H1 (cell line): Measurements from ENCODE around the gene FOSL2. TPM values are rescaled to one million over a fixed set of nuclear protein-coding genes. Genes with fewer than 3 reads are reported as not detected.

Experiments used
- CTCF ChIA-PET: fragments of 300-600 bp; sonication (Branson Sonifier 250); formaldehyde crosslinking; loops from one replicate; lab custom pipeline; 2021; ENCODE audit not compliant: partially characterized antibody; lab: Charles Lee
- POLR2A ChIA-PET: fragments of 300-600 bp; sonication (Branson Sonifier 250); formaldehyde crosslinking; loops from one replicate; lab custom pipeline; 2021; ENCODE audit warnings: inconsistent platforms; ENCODE audit not compliant: partially characterized antibody; lab: Charles Lee
- DNase-seq, 2 experiments: peaks; one replicate each; pipeline versions ENCODE4 v3.0.0 to v3.0.0-alpha.2; 2010 to 2022; ENCODE audit warnings: low spot score in 2 of 2, low read depth in 1 of 2, mixed read lengths in 1 of 2
- FAIRE-seq: peaks from 2 replicates; lab custom pipeline; 2011; peaks lifted over from hg19 to GRCh38; lab: Jason Lieb, UNC
- H2AFZ ChIP-seq: 2 replicates; pipeline ENCODE4 v1.8.1; 2012; ENCODE audit warnings: low read length, inconsistent platforms
- H2AK5ac ChIP-seq: 2 replicates; pipeline ENCODE4 v1.6.1; 2013; ENCODE audit warnings: low read depth, low read length
- H2BK120ac ChIP-seq: replicated peaks from 2 replicates; pipeline ENCODE3; 2013; ENCODE audit warnings: low read depth, low read length, inconsistent platforms
- H2BK12ac ChIP-seq: 2 replicates; pipeline ENCODE4 v1.6.1; 2013; ENCODE audit warnings: low read depth, low read length
- H2BK15ac ChIP-seq: 2 replicates; pipeline ENCODE4 v1.6.1; 2013; ENCODE audit warnings: low read length
- H2BK20ac ChIP-seq: 2 replicates; pipeline ENCODE4 v1.6.1; 2013; ENCODE audit warnings: low read length
- H2BK5ac ChIP-seq: 2 replicates; pipeline ENCODE4 v1.6.1; 2013; ENCODE audit warnings: low read depth, low read length
- H3K14ac ChIP-seq: 2 replicates; pipeline ENCODE4 v1.6.1; 2013; ENCODE audit warnings: inconsistent platforms; ENCODE audit not compliant: insufficient read length
- H3K18ac ChIP-seq: 2 replicates; pipeline ENCODE4 v1.6.1; 2013; ENCODE audit warnings: low read length; ENCODE audit errors: extremely low read depth
- H3K23ac ChIP-seq: 2 replicates; pipeline ENCODE4 v1.6.1; 2013; ENCODE audit warnings: inconsistent platforms; ENCODE audit not compliant: insufficient read length
- H3K23me2 ChIP-seq: 2 replicates; pipeline ENCODE4 v1.6.1; 2013; ENCODE audit warnings: low read depth, low read length
- H3K27ac ChIP-seq: 2 replicates; pipeline ENCODE4 v1.6.1; 2011; ENCODE audit warnings: low read depth, low read length, inconsistent platforms
- H3K27me3 ChIP-seq, 4 experiments: replicated peaks in 1 of 4; 1 replicate in 1 of 4; 2 replicates in 3 of 4; pipeline versions ENCODE4 v1.6.1 to v1.8.1; 2011 to 2013; ENCODE audit warnings: low read length in 3 of 4, mild to moderate bottlenecking in 3 of 4, inconsistent platforms in 2 of 4, mixed read lengths in 2 of 4, moderate library complexity in 1 of 4; ENCODE audit not compliant: control insufficient read depth in 3 of 4, insufficient read depth in 3 of 4; ENCODE audit errors: extremely low read depth in 1 of 4
- H3K36me3 ChIP-seq, 4 experiments: 2 replicates each; pipeline versions ENCODE4 v1.6.1 to v1.8.1; 2011 to 2013; ENCODE audit warnings: mild to moderate bottlenecking in 4 of 4, low read length in 3 of 4, moderate library complexity in 2 of 4, control low read depth in 1 of 4, inconsistent platforms in 1 of 4; ENCODE audit not compliant: insufficient read depth in 4 of 4, control insufficient read depth in 2 of 4
- H3K4ac ChIP-seq: replicated peaks from 2 replicates; pipeline ENCODE3; 2013; ENCODE audit warnings: low read length, low read depth, mixed read lengths, inconsistent platforms; ENCODE audit not compliant: insufficient read length
- H3K4me1 ChIP-seq, 4 experiments: replicated peaks in 1 of 4; 1 replicate in 1 of 4; 2 replicates in 3 of 4; pipeline versions ENCODE4 v1.6.1 to v1.8.1; 2011 to 2013; ENCODE audit warnings: low read length in 3 of 4, inconsistent platforms in 2 of 4, mixed read lengths in 1 of 4; ENCODE audit not compliant: insufficient read depth in 4 of 4, control insufficient read depth in 3 of 4
- H3K4me2 ChIP-seq, 2 experiments: 2 replicates each; pipeline versions ENCODE4 v1.6.1 to v1.8.1; 2011 to 2013; ENCODE audit warnings: low read depth in 2 of 2, low read length in 2 of 2, control low read depth in 1 of 2, inconsistent platforms in 1 of 2, mild to moderate bottlenecking in 1 of 2; ENCODE audit not compliant: insufficient read depth in 1 of 2
- H3K4me3 ChIP-seq, 4 experiments: fragments of 200-600, 300-600 bp in 1 of 4; sonication (generic), shearing (Covaris generic), sonication (Bioruptor Twin) in 1 of 4; 2 replicates each; pipeline versions ENCODE4 v1.5.1 to v1.8.1; 2011 to 2016; ENCODE audit warnings: low read length in 4 of 4, low read depth in 3 of 4, control low read depth in 2 of 4, inconsistent platforms in 2 of 4, mild to moderate bottlenecking in 2 of 4, mixed read lengths in 1 of 4, moderate library complexity in 1 of 4; ENCODE audit not compliant: insufficient read depth in 2 of 4; ENCODE audit errors: extremely low read depth in 1 of 4
- H3K56ac ChIP-seq: replicated peaks from 2 replicates; pipeline ENCODE3; 2013; ENCODE audit warnings: low read depth, mild to moderate bottlenecking, mixed read lengths, low read length, inconsistent platforms; ENCODE audit not compliant: insufficient read length
- H3K79me1 ChIP-seq: 2 replicates; pipeline ENCODE4 v1.6.1; 2013; ENCODE audit warnings: low read depth, low read length, control low read depth
- H3K79me2 ChIP-seq, 2 experiments: 2 replicates each; pipeline versions ENCODE4 v1.6.1 to v1.8.1; 2012 to 2013; ENCODE audit warnings: low read length in 2 of 2, mild to moderate bottlenecking in 2 of 2, inconsistent platforms in 1 of 2; ENCODE audit not compliant: insufficient read depth in 2 of 2, control insufficient read depth in 1 of 2
- H3K9ac ChIP-seq, 4 experiments: replicated peaks in 1 of 4; 1 replicate in 1 of 4; 2 replicates in 3 of 4; pipeline versions ENCODE4 v1.6.1 to v1.8.1; 2011 to 2013; ENCODE audit warnings: low read depth in 3 of 4, low read length in 3 of 4, control low read depth in 2 of 4, mild to moderate bottlenecking in 2 of 4, moderate library complexity in 2 of 4, inconsistent platforms in 1 of 4; ENCODE audit errors: extremely low read depth in 1 of 4
- H3K9me3 ChIP-seq, 2 experiments: 2 replicates each; pipeline versions ENCODE4 v1.6.1 to v1.8.1; 2012 to 2013; ENCODE audit warnings: mild to moderate bottlenecking in 2 of 2, moderate library complexity in 2 of 2, control low read depth in 1 of 2, inconsistent platforms in 1 of 2, low read depth in 1 of 2, low read length in 1 of 2, mixed read lengths in 1 of 2; ENCODE audit not compliant: insufficient read depth in 2 of 2
- H4K20me1 ChIP-seq, 2 experiments: replicated peaks in 1 of 2; 2 replicates each; pipeline versions ENCODE3 to v1.8.1; 2011 to 2013; ENCODE audit warnings: inconsistent platforms in 2 of 2, low read length in 2 of 2, mild to moderate bottlenecking in 1 of 2; ENCODE audit not compliant: insufficient read depth in 2 of 2, control insufficient read depth in 1 of 2
- H4K5ac ChIP-seq: 2 replicates; pipeline ENCODE4 v1.6.1; 2013; ENCODE audit warnings: low read length, low read depth, mixed read lengths, inconsistent platforms; ENCODE audit not compliant: insufficient read length
- H4K8ac ChIP-seq: 2 replicates; pipeline ENCODE4 v1.8.0; 2013; ENCODE audit warnings: mild to moderate bottlenecking, moderate library complexity, low read length, inconsistent platforms; ENCODE audit not compliant: insufficient read depth; ENCODE audit errors: extremely low read depth
- H4K91ac ChIP-seq: replicated peaks from 2 replicates; pipeline ENCODE3; 2013; ENCODE audit warnings: low read length, mixed read lengths, inconsistent platforms; ENCODE audit not compliant: insufficient read length
- CBX8 ChIP-seq: fragments of 300-800, 300-1000 bp; sonication (generic); IDR thresholded peaks from 2 replicates; pipeline ENCODE4 v1.7.1; 2016; ENCODE audit warnings: low read depth, low read length, borderline replicate concordance
- CTBP2 ChIP-seq: IDR thresholded peaks from 2 replicates; pipeline ENCODE4 v1.7.0; 2011; ENCODE audit warnings: borderline replicate concordance, mild to moderate bottlenecking, moderate library complexity, mixed read lengths, low read length; ENCODE audit not compliant: insufficient read depth, insufficient read length
- JUN ChIP-seq: IDR thresholded peaks from 2 replicates; pipeline ENCODE4 v1.6.1; 2011; ENCODE audit warnings: low read depth, mild to moderate bottlenecking, improper control_type of control experiment, low read length
- JUND ChIP-seq: IDR thresholded peaks from 2 replicates; pipeline ENCODE4 v1.6.1; 2011; ENCODE audit warnings: mild to moderate bottlenecking, improper control_type of control experiment, low read length
- MAFK ChIP-seq: IDR thresholded peaks from 2 replicates; pipeline ENCODE4 v1.6.1; 2012; ENCODE audit warnings: low read depth, mild to moderate bottlenecking, improper control_type of control experiment, low read length
- POLR2AphosphoS5 ChIP-seq: IDR thresholded peaks from 2 replicates; pipeline ENCODE4 v1.6.1; 2011; ENCODE audit warnings: low read depth, low read length
- SIX5 ChIP-seq: IDR thresholded peaks from 2 replicates; pipeline ENCODE4 v1.6.1; 2011; ENCODE audit warnings: mild to moderate bottlenecking, low read depth, low read length
- TEAD4 ChIP-seq: IDR thresholded peaks from 2 replicates; pipeline ENCODE4 v1.6.1; 2012; ENCODE audit warnings: low read depth, low read length, inconsistent platforms, mixed read lengths
- WGBS, 2 experiments: shearing (Covaris generic) in 1 of 2; methylation state at CpG; one replicate each; pipeline versions ENCODE4 v1.1.6 to v1.1.7; 2013 to 2015; ENCODE audit warnings: low lambda C conversion rate in 2 of 2, mixed read lengths in 2 of 2, inconsistent platforms in 1 of 2, low coverage in 1 of 2, missing lambda C conversion rate in 1 of 2; ENCODE audit not compliant: insufficient replicate concordance in 2 of 2, insufficient coverage in 1 of 2, insufficient read length in 1 of 2; ENCODE audit errors: extremely low coverage in 1 of 2, missing lambda C conversion rate in 1 of 2; 5-methylcytosine and 5-hydroxymethylcytosine counted together
- polyA plus RNA-seq, 7 experiments: library from polyadenylated mRNA; depleted of rRNA in 3 of 7; stranded (reverse) in 5 of 7; unstranded in 2 of 7; fragments of >200 nt in 5 of 7; fragments of 200-250 nt in 2 of 7; gene quantifications; 1 replicate in 5 of 7; 2 replicates in 1 of 7; 4 replicates in 1 of 7; pipeline versions ENCODE4 v1.2.1 to v1.2.3, GENCODE V29; 2011 to 2013; ENCODE audit warnings: missing spikeins in 2 of 7, mixed read lengths in 2 of 7
- total RNA-seq: library from RNA; stranded (reverse); fragmentation: NEBNext Ultra II Directional; extraction: Animal tissue kit (Norgen Biotek cat#: 25700); gene quantifications from 2 replicates; pipeline ENCODE4 v1.2.1, GENCODE V29; 2021

The FOSL2 gene
- total and polyA plus RNA-seq, 2 of the 8 experiments (the other 6 are each of a cell fraction or from before 2014, with no cell fraction given), result 1.5 to 4.5 TPM

GRCh38 chr2:28415715-28416114 is 23.1 kb downstream of the FOSL2 start:
- Histone ChIP-seq H2AK5ac (no peak overlapping the region), H3K4me2 (no peak overlapping the region), H2BK15ac (no peak overlapping the region), H2BK20ac (no peak overlapping the region), H3K36me3 (peaks cover 0 to 6% (median 0%) of the 10 kb centered on the region in 4 experiments; a peak in 1 of 8 replicates), H2BK5ac (no peak overlapping the region), H3K4ac (no peak overlapping the region), H2AFZ (no peak overlapping the region), H3K79me1 (no peaks in the 10 kb centered on the region), H3K4me1 (peaks cover 0 to 12% (median 7%) of the 10 kb centered on the region in 4 experiments; a peak in 6 of 7 replicates), H3K18ac (no peak overlapping the region), H3K23ac (no peak overlapping the region), H4K91ac (no peak overlapping the region), H3K14ac (no peak overlapping the region), H4K8ac (no peak overlapping the region), H3K9me3 (no peaks in the 10 kb centered on the region), H4K20me1 (peaks cover 0 to 2% of the 10 kb centered on the region in 2 experiments), H3K56ac (no peak overlapping the region), H4K5ac (no peak overlapping the region), H3K79me2 (no peaks in the 10 kb centered on the region), H3K23me2 (no peaks in the 10 kb centered on the region), H3K4me3 (no peak overlapping the region), H2BK12ac (no peak overlapping the region), H2BK120ac (no peak overlapping the region), H3K27ac (no peak overlapping the region), H3K9ac (no peak overlapping the region), H3K27me3 (no peaks in the 10 kb centered on the region; a peak in 1 of 7 replicates)
- CTCF ChIA-PET, result no interaction called here
- 91% methylated on average over 3 of the region's 3 CpGs; no CpG with 5 or more reads in 1 of the 2 experiments for WGBS, 2 experiments
- FAIRE-seq (no peak), DNase-seq (no peak)
- POLR2A ChIA-PET, result interaction anchor here (0.9 kb wide), 1 partner anchor 701 kb away, joined by 3 read pairs; no protein-coding TSS in a partner anchor
- no peak for TF ChIP-seq JUND
- no peak for TF ChIP-seq CTBP2
- no peak for TF ChIP-seq SIX5
- no peak for TF ChIP-seq CBX8
- no peak for TF ChIP-seq POLR2AphosphoS5
- no peak for TF ChIP-seq TEAD4
- no peak for TF ChIP-seq JUN
- no peak for TF ChIP-seq MAFK
